NT2/D1 (cell line): ENCODE measurements around the gene CHGA.

Source experiments
- DNase-seq: peaks from one replicate; pipeline ENCODE4 v3.0.0-alpha.2; 2011; ENCODE audit warnings: low read depth, low spot score
- H3K27me3 ChIP-seq: 2 replicates; pipeline ENCODE4 v1.6.0; 2011; ENCODE audit warnings: mild to moderate bottlenecking; ENCODE audit not compliant: insufficient read length, insufficient read depth
- H3K36me3 ChIP-seq: 2 replicates; pipeline ENCODE4 v1.6.1; 2011; ENCODE audit warnings: mild to moderate bottlenecking, low read length, mixed read lengths; ENCODE audit not compliant: insufficient read depth, insufficient read length
- H3K4me1 ChIP-seq: 2 replicates; pipeline ENCODE4 v1.5.1; 2011; ENCODE audit not compliant: insufficient read depth, insufficient read length
- H3K4me3 ChIP-seq: 2 replicates; pipeline ENCODE4 v1.5.1; 2011; ENCODE audit warnings: low read depth; ENCODE audit not compliant: insufficient read length
- H3K9ac ChIP-seq: 2 replicates; pipeline ENCODE4 v1.6.0; 2011; ENCODE audit warnings: low read depth; ENCODE audit not compliant: insufficient read length
- H3K9me3 ChIP-seq: 2 replicates; pipeline ENCODE4 v1.5.1; 2011; ENCODE audit warnings: mild to moderate bottlenecking, low read length; ENCODE audit not compliant: insufficient read depth
- SUZ12 ChIP-seq: IDR thresholded peaks from 2 replicates; pipeline ENCODE4 v1.6.1; 2011; ENCODE audit not compliant: insufficient read length, insufficient read depth; ENCODE audit errors: extremely low read depth
- YY1 ChIP-seq: IDR thresholded peaks from 2 replicates; pipeline ENCODE4 v1.6.1; 2011; ENCODE audit not compliant: insufficient read length, insufficient read depth
- ZNF274 ChIP-seq: IDR thresholded peaks from 2 replicates; pipeline ENCODE4 v1.6.1; 2011; ENCODE audit warnings: mild to moderate bottlenecking, low read depth, low read length

The CHGA gene

DNA sequence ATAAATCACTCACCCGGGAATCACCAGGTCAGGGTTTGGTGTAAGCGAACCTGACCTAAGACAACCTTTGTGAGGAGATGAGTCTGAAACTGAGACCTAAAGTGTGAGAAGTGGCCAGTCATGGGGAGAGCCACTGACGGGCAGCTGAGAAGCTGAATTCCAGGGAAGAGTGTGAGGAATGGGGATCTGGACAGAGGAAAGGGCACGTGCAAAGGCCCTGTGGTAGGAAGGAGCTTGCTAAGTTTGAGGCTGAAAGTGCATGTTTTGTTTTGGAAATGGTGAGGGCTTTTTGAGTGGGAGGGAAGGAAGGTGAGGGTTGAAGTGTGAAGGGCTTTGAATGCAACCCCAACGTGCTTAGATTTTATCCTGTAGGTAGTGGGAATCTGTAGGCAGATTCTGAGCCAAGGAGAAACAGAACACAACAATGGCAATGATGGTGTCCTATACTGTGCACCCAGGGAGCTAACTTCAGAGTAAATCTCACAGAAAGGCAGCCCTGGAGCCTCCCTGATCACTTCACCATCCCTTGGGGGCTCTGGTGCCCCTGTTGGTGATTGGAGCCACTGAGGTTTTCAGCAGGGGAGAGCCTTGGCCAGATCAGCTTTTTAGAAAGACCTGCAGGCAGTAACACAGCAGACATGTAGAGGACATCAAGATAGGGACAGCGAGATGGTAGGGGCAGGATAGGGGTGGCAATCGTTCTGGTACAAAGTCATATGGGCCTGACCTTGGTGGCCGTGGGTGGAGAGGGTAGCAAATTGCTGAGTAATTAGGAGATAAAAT, 37.5 kb upstream of the CHGA start:
- H3K9me3 ChIP-seq = no peaks in the 10 kb centered on the region
- H3K4me3 ChIP-seq = no peak overlapping the region
- H3K27me3 ChIP-seq = peaks cover 4% of the 10 kb centered on the region
- H3K9ac ChIP-seq = no peak overlapping the region
- H3K4me1 ChIP-seq = no peaks in the 10 kb centered on the region
- TF ChIP-seq SUZ12 (no peak), ZNF274 (no peak), YY1 (no peak)
- DNase-seq = no peak
- no peaks in the 10 kb centered on the region for H3K36me3 ChIP-seq

DNA sequence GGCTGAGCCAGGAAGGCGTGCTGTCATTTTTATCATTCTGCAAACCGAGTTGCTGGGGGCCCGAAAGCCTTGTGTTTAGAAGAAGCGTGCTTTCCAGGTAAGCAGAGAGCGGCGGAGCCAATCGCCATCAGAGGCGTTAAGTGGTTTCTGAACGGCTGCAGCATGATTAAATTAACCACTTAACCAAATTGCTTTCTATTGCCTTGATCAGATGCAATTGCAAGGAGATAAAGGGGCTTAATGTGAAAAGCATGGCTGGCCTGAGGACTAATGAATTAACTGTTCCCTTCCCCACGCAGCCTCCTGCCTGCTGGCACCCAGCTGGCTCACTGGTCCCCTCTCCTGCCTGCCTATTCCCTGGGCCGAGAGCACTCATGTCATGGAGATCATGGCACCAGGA, 36.6 kb upstream of the CHGA start:
- Histone ChIP-seq H3K36me3 (no peaks in the 10 kb centered on the region), H3K27me3 (peaks cover 4% of the 10 kb centered on the region), H3K4me3 (no peak overlapping the region), H3K9ac (no peak overlapping the region), H3K4me1 (no peaks in the 10 kb centered on the region), H3K9me3 (no peaks in the 10 kb centered on the region)
- no peak for DNase-seq
- TF ChIP-seq ZNF274 (no peak), YY1 (no peak), SUZ12 (no peak)

DNA sequence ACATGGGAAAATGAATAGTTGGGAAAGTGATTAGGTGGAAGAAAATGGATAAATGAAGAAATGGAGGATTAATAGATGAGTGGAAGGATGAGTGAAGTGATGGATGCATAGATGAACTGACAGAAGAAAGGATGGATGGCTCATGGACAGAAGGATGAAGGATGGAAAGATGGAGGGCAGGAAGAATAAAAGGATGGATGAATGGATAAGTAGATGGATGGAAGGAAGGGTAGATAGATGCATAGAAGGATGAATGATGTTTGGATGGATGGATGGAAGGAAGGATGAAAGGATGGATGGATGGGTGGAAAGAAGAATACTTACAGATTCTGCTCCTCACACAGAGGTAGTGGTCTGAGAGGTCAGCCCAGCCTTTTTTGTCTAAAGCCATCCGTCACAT, 35.8 kb upstream of the CHGA start:
- 0 out of 2 replicates have a peak, but pooled peaks cover 5% of the 10 kb centered on the region for H3K9me3 ChIP-seq
- H3K36me3 ChIP-seq = no peaks in the 10 kb centered on the region
- DNase-seq = no peak
- H3K4me3 ChIP-seq = no peak overlapping the region
- peaks cover 4% of the 10 kb centered on the region for H3K27me3 ChIP-seq
- no peaks in the 10 kb centered on the region for H3K4me1 ChIP-seq
- H3K9ac ChIP-seq = no peak overlapping the region
- no peak for TF ChIP-seq YY1
- TF ChIP-seq SUZ12 = no peak
- no peak for TF ChIP-seq ZNF274

DNA sequence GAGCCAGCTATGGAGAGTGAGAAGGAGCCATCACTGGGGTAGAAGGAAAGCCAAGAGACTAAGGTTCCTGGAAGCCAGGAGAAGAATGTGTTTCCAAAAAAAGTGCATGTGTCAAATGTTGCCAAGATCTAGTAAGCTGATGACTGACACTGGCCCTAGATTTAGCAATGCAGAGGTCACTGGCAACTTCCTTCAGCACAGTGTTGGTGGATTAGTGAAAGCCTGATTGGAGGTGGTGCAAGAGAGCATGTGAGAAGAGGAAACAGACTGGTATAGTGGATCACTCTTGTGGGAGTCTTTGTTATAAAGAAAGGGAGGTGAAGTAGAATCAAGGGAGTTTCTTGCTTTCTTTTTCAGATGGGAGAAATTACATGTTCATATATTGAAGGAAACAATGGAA, 34.1 kb upstream of the CHGA start:
- no peak for DNase-seq
- no peak for TF ChIP-seq SUZ12
- no peak for TF ChIP-seq ZNF274
- no peak for TF ChIP-seq YY1
- H3K4me1 ChIP-seq = no peaks in the 10 kb centered on the region
- no peak overlapping the region for H3K4me3 ChIP-seq
- peaks cover 20% of the 10 kb centered on the region; the same call in 1 of the 2 replicates for H3K9me3 ChIP-seq
- H3K27me3 ChIP-seq = peaks cover 4% of the 10 kb centered on the region
- no peaks in the 10 kb centered on the region for H3K36me3 ChIP-seq
- no peak overlapping the region for H3K9ac ChIP-seq

DNA sequence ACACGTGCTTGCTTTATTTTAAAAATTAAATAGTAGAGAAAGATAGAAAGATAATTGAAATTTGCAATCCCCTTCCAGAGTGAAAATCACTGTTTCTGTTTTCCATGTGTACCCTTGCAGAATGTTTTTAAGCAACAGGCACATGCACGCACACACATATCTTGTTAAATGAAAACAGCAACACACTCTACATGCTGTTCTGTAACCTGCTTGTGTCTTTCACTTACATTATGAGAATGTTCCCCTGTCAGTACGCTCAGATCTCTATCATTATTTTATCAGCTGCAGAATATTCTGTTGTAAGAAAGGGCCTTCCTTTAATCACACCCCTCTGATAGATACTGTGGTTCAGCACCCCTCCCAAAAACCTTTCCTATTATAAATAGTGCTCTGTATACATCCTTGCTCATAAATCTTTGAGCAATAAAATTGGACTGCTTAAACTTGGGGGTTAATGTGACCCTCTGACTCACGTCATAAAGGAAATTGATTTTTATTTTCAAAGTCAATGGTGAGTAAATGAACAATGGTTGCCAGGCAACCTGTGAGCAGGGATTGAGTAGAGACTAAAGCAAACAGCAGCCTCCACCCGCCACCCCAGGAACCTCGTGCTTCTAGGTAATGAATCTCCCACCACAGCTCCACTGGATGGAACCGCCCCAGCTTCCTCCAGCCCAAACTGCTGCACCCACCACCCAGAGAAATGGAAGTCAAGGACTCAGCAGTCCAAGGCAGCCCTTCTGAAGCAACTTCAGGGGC, 31.9 kb upstream of the CHGA start:
- no peaks in the 10 kb centered on the region for H3K4me1 ChIP-seq
- H3K4me3 ChIP-seq = no peak overlapping the region
- peaks cover 4% of the 10 kb centered on the region for H3K27me3 ChIP-seq
- no peak for TF ChIP-seq YY1
- no peak for TF ChIP-seq ZNF274
- no peak for TF ChIP-seq SUZ12
- peaks cover 24% of the 10 kb centered on the region; the same call in 1 of the 2 replicates for H3K9me3 ChIP-seq
- DNase-seq = no peak
- H3K36me3 ChIP-seq = no peaks in the 10 kb centered on the region
- H3K9ac ChIP-seq = no peak overlapping the region

DNA sequence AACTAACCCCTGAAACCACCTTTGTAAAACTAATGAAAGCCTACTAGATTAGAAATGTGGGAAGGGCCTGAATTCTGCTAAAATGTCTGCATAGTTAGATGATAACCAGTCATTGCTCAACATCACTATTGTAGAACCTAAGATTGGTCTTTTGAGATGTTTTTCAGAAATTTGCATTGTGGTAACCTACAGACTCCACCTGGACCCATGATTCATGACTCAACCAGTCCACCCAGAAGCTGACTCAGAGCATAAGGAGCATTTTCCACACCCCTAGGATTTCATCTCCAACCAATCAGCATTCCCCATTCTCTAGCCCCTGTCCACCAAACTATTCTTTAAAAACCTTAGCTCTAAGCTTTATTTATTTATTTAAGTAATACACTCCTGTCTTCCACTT, 30.4 kb upstream of the CHGA start:
- Histone ChIP-seq H3K4me1 (no peaks in the 10 kb centered on the region), H3K4me3 (no peak overlapping the region), H3K9ac (no peak overlapping the region), H3K36me3 (no peaks in the 10 kb centered on the region), H3K27me3 (peaks cover 4% of the 10 kb centered on the region), H3K9me3 (peaks cover 24% of the 10 kb centered on the region; the same call in 1 of the 2 replicates)
- no peak for DNase-seq
- TF ChIP-seq SUZ12 (no peak), YY1 (no peak), ZNF274 (no peak)

DNA sequence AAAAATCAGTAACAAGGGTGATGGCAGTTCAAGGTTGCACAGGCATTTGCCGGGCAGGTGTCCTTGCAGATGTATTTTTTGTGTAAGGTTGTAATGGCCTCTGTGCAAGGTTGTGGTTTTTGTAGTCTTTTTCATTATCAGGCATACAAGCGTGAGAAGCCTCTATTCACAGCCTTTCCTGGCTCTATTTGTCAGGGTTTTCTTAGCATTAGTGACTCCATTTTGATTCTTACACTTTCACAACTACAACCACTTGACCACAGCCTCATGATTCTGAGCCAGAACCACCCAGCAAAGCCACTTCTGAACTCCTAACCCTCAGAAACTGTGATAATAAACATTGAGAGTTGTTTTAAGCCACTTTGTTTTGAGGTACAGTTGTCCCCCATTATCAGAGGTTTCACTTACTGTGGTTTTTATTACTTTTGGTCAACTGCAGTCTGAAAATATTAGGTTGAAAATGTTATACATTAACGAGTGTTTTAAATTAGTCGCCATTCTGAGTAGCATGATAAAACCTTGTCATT, 27.5 kb upstream of the CHGA start:
- H3K4me3 ChIP-seq = no peak overlapping the region
- H3K27me3 ChIP-seq = no peaks in the 10 kb centered on the region
- DNase-seq = no peak
- H3K4me1 ChIP-seq = no peaks in the 10 kb centered on the region
- H3K36me3 ChIP-seq = no peaks in the 10 kb centered on the region
- TF ChIP-seq YY1 = no peak
- no peak for TF ChIP-seq SUZ12
- TF ChIP-seq ZNF274 = no peak
- H3K9ac ChIP-seq = no peak overlapping the region
- peaks cover 24% of the 10 kb centered on the region; the same call in 1 of the 2 replicates for H3K9me3 ChIP-seq
